Mucosa of gallbladder (tissue), 1 donor: ENCODE data around the gene UBR2. TPM values are rescaled to one million over a fixed set of nuclear protein-coding genes. Genes with fewer than 3 reads are reported as not detected.
"Not testable (repeated sequence)": the region's sequence is repeated elsewhere in the genome, so short reads cannot be mapped to it uniquely, and the experiment has no call there.

Source experiments
- DNase-seq: peaks from one replicate; pipeline ENCODE4 v3.0.0-alpha.2; 2020; ENCODE audit warnings: low spot score
- total RNA-seq: library from RNA; stranded (reverse); gene quantifications from one replicate; pipeline ENCODE4 v1.2.1, GENCODE V29; 2021
- donor health status: DM: no; HTN: no; CAD: no.

Gene UBR2
- total RNA-seq, 1 donor from 2014 or later = 33.3 TPM

DNA sequence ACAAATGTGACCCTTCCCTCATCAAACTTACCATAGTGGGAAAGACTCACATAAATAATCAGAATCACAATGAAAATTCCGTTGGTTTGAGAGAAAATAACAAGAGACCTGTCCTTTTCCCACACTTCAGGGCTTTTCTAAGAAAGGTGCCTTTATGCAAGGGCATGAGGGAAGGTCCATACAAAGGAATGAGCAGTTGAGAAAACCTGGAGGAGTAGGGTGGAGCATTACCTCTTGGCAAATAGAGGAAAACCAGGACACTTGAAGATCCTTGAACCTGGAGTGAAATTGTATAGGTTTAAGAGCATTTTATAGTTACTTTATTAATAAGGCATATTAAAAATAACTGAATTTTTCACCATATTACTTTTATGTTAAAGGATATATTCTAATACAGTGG lies 54.3 kb downstream of the UBR2 start:
- no peak for DNase-seq

GRCh38 chr6:42618686-42619085 lies 54.9 kb downstream of the UBR2 start:
- no peak for DNase-seq

- DNase-seq = no peak
Measured at GRCh38 chr6:42619963-42620362, 56.1 kb downstream of the UBR2 start.

DNA sequence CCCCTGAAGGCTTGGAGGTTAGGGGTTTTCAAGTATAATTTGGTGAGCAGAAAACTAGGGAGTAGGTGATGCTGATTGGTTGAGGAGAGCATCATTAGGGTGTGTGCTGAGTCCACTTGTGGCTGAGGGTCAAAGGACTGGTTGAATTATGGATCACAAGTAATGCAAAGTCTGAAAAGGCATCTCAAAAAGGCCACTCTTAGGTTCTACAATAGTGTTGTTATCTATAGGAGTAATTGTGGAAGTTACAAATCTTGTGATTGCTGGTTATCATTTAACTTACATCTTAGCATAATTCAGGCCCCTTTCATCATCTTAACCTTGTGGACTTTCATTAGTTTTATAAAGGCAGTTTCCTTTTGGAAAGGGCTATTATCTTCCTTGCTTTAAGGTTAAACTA lies 60.8 kb downstream of the UBR2 start:
- no peak for DNase-seq

DNA sequence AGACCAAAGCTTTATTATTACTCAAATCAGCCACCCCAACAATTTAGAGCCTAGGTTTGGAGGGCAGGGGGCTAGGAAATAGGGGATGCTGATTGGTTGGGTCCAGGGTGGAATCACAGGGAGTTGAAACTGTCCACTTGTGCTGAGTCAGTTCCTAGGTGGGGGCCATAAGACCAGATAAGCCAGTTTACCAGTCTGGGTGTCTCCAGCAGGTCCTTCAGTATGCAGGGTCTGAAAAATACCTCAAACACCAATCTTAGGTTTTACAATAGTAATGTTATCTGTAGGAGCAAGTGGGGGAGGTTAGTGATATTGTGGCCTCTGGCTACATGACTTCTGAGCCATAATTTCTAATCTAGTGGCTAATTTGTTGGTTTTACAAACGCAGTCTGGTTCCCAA lies 63.2 kb downstream of the UBR2 start:
- DNase-seq = no peak

DNA sequence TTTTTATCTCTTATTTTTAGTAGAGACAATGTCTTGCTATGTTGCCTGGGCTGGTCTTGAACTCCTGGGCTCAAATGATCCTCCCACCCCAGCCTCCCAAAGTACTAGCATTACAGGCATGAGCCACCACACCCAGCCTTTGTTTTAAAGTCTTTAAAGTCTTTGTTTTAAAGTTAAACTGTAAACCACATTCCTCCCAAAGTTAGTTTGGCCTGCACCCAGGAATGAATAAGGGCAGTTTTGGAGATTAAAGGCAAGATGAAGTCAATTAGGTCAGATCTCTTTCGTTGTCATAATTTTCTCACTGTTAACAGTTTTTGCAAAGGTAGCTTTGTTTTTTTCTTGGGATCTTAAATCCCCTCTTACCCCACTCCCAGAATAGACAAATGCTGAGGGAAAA lies 63.8 kb downstream of the UBR2 start:
- no peak for DNase-seq

- no peak for DNase-seq
Measured at GRCh38 chr6:42628604-42629003, 64.8 kb downstream of the UBR2 start.

DNA sequence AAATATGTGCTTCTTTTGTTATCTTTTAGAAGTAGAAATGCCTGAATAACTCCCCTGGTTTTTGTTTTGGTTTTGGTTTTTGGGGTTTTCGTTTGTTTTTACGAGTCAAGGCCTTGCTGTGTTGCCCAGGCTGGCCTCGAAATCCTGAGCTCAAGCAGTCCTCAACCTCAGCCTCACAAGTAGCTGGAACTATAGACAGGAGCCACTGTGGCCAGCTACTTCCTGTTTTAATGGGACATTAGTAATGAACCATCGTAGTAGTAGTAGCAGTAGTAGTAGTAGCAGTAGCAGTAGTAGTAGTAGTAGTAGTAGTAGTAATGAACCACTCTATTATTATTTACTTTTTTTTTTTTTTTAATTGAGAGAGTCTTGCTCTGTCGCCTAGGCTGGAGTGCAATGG lies 66.0 kb downstream of the UBR2 start:
- no peak for DNase-seq

DNA sequence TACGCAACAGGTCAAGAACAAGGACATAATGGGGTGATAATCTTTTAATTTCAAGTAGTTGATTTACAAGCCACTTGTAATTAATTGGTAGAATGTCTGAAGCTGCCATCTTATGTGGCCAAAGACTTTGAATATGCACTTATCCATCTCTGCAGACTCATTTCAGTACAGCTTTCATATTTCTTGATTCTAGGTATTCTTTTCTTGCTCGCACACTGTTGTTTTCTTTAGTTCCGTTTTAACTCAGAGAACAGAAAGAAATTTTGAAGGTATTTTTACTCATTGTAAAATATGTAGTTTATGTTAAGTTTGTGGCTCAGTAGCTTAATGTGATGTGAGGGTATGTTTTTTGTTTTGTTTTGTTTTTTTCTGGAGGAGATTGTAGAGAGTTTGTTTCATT lies 73.9 kb downstream of the UBR2 start:
- no peak for DNase-seq

DNA sequence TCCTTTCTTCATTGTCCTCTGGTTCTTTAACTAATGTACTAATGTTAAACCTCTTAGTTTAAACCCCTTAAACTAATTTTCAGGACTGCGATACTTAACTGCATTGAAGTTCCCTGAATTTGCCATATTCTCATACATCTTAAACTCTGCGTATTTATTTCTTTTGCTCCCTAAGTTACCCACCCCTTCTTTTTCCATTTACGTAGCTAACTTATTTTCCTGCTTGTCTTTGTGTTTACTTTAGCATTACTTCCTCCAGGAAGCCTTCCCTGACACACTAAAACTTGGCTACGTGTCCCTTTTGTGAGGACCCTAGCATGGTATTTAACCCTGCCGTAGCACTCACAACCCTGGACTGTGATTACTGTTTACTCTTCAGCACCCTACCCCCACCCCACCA lies 79.0 kb downstream of the UBR2 start:
- no peak for DNase-seq

- DNase-seq = no peak
Measured at GRCh38 chr6:42644211-42644610, 80.4 kb downstream of the UBR2 start.

DNA sequence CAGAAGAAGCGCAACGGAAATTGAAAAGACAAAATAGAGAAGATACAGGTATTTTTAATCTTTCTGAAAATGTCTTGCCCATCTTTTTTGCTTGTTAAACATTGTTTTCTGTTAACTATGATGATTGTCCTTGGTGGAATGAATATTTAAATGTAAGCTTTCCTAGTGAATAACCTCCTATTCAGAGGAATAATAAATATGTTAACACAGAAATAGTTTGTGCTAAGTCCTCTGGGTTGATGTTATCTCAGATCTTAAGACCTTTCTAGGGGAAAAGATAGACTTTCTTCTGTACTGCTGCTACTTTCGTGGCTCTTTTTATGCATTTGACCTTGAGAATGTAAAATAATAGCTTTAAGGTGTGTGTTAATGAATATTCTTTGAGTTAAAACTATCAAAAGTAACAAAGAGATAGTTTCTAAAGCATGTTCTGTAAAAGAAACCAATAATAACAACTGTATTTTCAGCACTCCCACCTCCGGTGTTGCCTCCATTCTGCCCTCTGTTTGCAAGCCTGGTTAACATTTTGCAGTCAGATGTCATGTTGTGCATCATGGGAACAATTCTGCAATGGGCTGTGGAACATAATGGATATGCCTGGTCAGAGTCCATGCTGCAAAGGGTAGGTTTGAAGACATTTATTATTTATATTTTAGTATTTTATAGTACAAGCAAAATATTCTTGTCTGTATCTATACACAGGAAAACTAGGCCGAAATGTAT lies 88.4 kb downstream of the UBR2 start:
- DNase-seq = no peak

- DNase-seq = no peak
Measured at GRCh38 chr6:42653851-42654250, 90.0 kb downstream of the UBR2 start.

DNA sequence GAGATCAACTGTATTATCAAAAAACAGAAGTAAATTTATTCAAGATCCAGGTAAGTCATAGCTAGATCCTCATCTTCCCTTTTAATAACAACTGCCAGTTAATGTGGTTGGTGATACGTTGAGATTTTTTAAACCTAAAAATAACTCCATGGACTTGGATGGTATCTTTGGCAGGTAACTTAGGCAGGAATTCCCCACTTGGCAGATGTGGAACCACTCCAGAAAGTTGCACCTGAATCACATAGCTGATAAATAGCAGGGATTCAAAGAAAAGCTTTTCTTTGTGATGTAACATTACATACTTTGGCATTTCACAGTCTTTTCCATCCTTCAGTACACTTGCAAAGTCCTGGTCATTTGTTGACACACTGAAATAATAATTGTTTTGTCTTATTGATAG lies 96.0 kb downstream of the UBR2 start:
- DNase-seq = no peak

DNA sequence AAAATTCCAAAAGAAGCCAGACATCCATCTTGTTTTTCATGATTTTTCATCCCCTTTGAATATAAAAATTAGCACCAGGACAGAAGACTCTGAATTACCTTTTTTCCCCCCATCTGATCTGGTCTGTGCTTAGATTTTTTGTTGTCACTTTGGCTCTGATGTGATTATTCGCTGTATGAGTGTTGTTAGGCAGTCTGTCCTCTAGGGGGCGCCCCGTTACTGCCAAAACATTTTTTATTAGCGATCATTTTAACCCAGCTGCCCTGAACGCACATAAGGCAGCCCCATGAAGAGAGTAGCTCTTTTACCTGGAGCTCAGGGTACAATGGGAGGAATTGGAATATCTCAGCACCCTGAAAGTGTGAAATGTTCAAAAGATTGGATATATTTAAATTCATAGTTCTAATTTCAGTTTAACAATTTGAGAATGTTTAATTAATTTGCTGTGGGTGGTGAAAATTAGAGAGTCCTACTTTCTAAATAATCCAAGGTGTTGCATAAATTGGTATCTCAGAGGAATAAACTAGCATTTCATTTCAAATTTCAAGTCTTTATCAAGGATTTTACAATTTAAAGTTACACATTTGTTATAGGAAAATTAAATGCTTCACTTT lies 97.8 kb downstream of the UBR2 start:
- peak; percentile 86 for DNase-seq

DNA sequence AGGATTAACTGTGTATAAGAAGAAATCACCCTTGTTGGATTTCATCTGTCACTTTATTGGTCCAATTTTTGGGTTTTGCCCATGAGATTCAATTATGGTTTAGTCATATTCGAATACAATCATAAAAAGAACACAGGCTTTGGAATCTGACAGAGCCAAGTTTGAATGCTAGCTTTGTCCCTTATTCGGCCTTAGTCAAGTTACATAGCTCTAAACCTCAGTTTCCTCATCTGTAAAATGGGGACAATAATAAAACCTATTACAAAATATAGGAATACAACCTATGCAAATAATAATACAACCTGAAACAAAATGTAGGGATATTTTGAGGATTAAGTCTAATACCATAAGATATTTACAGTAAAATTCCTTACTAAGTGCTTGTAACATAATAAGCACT lies 100.9 kb downstream of the UBR2 start:
- no peak for DNase-seq

DNA sequence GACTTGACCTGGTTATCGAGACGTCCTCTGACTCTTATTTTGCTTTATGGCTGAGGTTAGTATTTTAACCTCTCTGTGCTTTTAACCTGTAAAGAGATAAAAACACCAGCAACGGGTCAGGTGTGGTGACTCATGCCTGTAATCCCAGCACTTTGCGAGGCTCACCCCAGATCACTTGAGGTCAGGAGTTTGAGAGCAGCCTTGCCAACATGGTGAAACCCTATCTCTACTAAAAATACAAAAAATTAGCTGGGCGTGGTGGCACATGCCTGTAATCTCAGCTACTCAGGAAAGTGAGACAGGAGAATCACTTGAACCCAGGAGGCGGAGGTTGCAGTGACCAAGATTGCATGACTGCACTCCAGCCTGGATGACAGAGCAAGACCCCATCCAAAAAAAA lies 110.5 kb downstream of the UBR2 start:
- DNase-seq = not testable (repeated sequence)

- no peak for DNase-seq
Measured at GRCh38 chr6:42674780-42675179, 111.0 kb downstream of the UBR2 start.

DNA sequence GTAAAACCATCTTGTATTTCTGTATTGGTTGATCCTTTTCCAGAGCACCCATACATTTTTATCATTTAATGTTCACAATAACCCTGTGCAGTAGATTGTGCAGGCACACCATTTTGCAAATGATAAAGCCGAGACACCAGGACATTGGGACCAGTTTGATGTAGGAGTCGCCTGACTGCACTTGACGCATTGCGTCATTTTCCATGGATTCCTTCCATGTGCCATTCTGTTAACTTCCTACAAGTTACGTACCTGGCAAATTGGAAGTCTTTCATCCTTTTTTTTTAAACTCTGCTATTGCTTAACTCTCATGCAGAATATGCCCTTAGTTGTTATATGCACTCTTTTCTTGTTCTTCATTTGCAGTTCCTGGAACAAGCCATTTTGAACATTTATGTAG lies 115.5 kb downstream of the UBR2 start:
- no peak for DNase-seq

DNA sequence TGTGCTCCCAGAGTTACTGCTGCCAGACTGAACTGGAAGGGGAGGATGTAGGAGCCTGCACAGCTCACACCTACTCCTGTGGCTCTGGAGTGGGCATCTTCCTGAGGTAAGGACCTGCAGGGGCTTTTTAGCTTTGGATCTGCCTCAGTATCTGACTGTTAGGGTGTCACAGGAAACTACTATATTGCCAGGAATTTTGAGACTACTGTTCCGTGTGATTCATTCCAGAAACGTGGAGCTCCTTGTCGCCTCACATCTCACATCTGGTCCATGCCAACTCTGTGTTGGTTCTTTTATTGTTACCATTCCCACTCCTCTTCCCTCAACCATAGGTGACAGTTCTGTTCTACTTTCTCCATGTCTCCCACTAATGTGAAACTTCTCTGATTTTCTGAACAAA lies 124.5 kb downstream of the UBR2 start:
- no peak for DNase-seq

GRCh38 chr6:42689371-42689770 lies 125.5 kb downstream of the UBR2 start:
- DNase-seq = no peak

- DNase-seq = no peak
Measured at GRCh38 chr6:42690151-42690702, 126.4 kb downstream of the UBR2 start.

- DNase-seq = no peak
Measured at GRCh38 chr6:42690872-42691271, 127.0 kb downstream of the UBR2 start.
